Activated gamma-delta T cell treated with Interleukin-2 at 50 U/mL for 16 hours (primary cell): ENCODE data around the gene ING5.
"Not testable (repeated sequence)": the region's sequence is repeated elsewhere in the genome, so short reads cannot be mapped to it uniquely, and the experiment has no call there.

Experiments
- DNase-seq: peaks from one replicate; pipeline ENCODE4 v3.0.0-alpha.2; 2020

The ING5 gene

GRCh38 chr2:241701399-241702154, at the start of gene ING5:
Gene ING5, plus strand, starts transcription at chr2:241702039. Its CDS starts 27 bp downstream, at chr2:241702066.
- DNase-seq: peak; percentile 97

- DNase-seq: no peak
These were observed 49.7 kb upstream of the ING5 start for GRCh38 chr2:241652142-241652541.

- no peak for DNase-seq
These were observed 49.1 kb upstream of the ING5 start for GRCh38 chr2:241652722-241653121.

- DNase-seq: no peak
These were observed 48.6 kb upstream of the ING5 start for GRCh38 chr2:241653210-241653750.

GRCh38 chr2:241654551-241654950, 47.3 kb upstream of the ING5 start:
- no peak for DNase-seq

- DNase-seq: no peak
These were observed 46.2 kb upstream of the ING5 start for GRCh38 chr2:241655516-241656189.

GRCh38 chr2:241656190-241656741, 45.6 kb upstream of the ING5 start:
- DNase-seq: no peak

GRCh38 chr2:241657786-241658254, 44.0 kb upstream of the ING5 start:
- DNase-seq: no peak

GRCh38 chr2:241658296-241658695, 43.5 kb upstream of the ING5 start:
- DNase-seq: no peak

GRCh38 chr2:241659150-241659739, 42.6 kb upstream of the ING5 start:
- DNase-seq: no peak

- DNase-seq: no peak
These were observed 41.1 kb upstream of the ING5 start for GRCh38 chr2:241660593-241661213.

GRCh38 chr2:241662731-241663130, 39.1 kb upstream of the ING5 start:
- not testable (repeated sequence) for DNase-seq

- DNase-seq: no peak
These were observed 36.0 kb upstream of the ING5 start for GRCh38 chr2:241665731-241666440.

- DNase-seq: no peak
These were observed 35.0 kb upstream of the ING5 start for GRCh38 chr2:241666627-241667400.

- DNase-seq: no peak
These were observed 33.5 kb upstream of the ING5 start for GRCh38 chr2:241668354-241668753.

GRCh38 chr2:241668839-241669238, 33.0 kb upstream of the ING5 start:
- no peak for DNase-seq

- no peak for DNase-seq
These were observed 31.3 kb upstream of the ING5 start for GRCh38 chr2:241670333-241671110.

- DNase-seq: no peak
These were observed 30.2 kb upstream of the ING5 start for GRCh38 chr2:241671457-241672240.
